ENCODE data around the gene PSMC5. TPM values are rescaled to one million over a fixed set of nuclear protein-coding genes. Genes with fewer than 3 reads are reported as not detected.

The PSMC5 gene
- total and polyA plus RNA-seq, 4 experiments from 2014 or later = 121 to 227 (median 155) TPM

DNA sequence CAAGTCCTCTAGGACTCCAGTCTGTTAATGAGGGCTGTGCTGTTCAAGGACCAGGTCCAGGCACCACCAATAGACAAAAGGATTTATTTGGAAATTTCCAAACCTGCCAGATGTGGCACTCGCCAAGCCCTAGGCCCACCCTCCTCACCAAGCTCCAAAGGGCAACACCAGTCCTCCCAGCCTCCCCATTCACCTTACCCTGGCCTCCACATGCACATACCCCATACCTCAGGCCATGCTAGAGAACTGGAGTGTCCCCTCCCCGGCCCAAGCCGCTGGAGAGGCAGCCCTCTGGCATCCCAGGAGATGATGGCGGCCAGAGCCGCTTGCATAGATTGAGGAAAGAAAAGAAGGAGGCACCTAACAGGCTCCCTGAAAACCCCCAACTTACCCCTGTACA, 4.8 kb downstream of the PSMC5 start:
- ChIA-PET POLR2A (ENCODE audit: partially characterized antibody) (interaction anchor here (0.9 to 12.7 kb wide), 5 partner anchors 7 to 314 kb away, joined by 4 to 129 read pairs (median 93); partner anchors contain the start of genes CCDC47, DDX42 and SMARCD2), CTCF (ENCODE audit: partially characterized antibody) (interaction anchor here (1.2 to 5.3 kb wide), 3 partner anchors 8 to 59 kb away, joined by 4 to 37 read pairs (median 21); partner anchors contain the start of genes CCDC47 and DDX42)
- Mint-ChIP-seq H3K27ac (peak overlapping the region; percentile 55 to 84 (median 72)), H3K9me3 (peaks cover 0 to 3% (median 0%) of the 10 kb centered on the region in 8 donors), H3K4me3 (peak overlapping the region in 7 of 8 donors; percentile 21 to 71 (median 36)), H3K4me1 (peaks cover 43 to 76% (median 60%) of the 10 kb centered on the region in 4 donors), H3K27me3 (no peaks in the 10 kb centered on the region), H3K36me3 (peaks cover 47 to 91% of the 10 kb centered on the region in 2 donors)
- Histone ChIP-seq H3K27ac (ENCODE audit: low read depth, low read length) (peak overlapping the region; percentile 4), H3K27me3 (ENCODE audit: insufficient read depth, low read length) (no peaks in the 10 kb centered on the region), H3K36me3 (ENCODE audit: insufficient read depth, low read length) (peaks cover 78% of the 10 kb centered on the region), H3K4me1 (ENCODE audit: insufficient read depth, low read length) (peaks cover 63% of the 10 kb centered on the region), H3K4me3 (ENCODE audit: low read length in 2 of 2) (no peak overlapping the region), H3K9me3 (ENCODE audit: control insufficient read depth in 1 of 2, low read length in 2 of 2) (no peaks in the 10 kb centered on the region)
- intact Hi-C loops (cut with micrococcal nuclease) = no loop called here
- DNase-seq = no peak

- intact Hi-C loops (cut with micrococcal nuclease) = no loop called here
- H3K36me3 Mint-ChIP-seq = peaks cover 42 to 88% of the 10 kb centered on the region in 2 donors
- H3K27me3 Mint-ChIP-seq = no peaks in the 10 kb centered on the region
- peaks cover 79% of the 10 kb centered on the region for H3K36me3 ChIP-seq (ENCODE audit: insufficient read depth, low read length)
- H3K4me1 Mint-ChIP-seq = peaks cover 43 to 72% (median 58%) of the 10 kb centered on the region in 4 donors
- H3K4me3 Mint-ChIP-seq = peak overlapping the region in 3 of 8 donors; percentile 3 to 26 (median 21)
- H3K4me1 ChIP-seq (ENCODE audit: insufficient read depth, low read length) = peaks cover 68% of the 10 kb centered on the region
- no peaks in the 10 kb centered on the region for H3K9me3 ChIP-seq (ENCODE audit: control insufficient read depth in 1 of 2, low read length in 2 of 2)
- peak overlapping the region in 6 of 7 donors; percentile 55 to 84 (median 70) for H3K27ac Mint-ChIP-seq
- no peak for DNase-seq
- no peak overlapping the region for H3K4me3 ChIP-seq (ENCODE audit: low read length in 2 of 2)
- no peaks in the 10 kb centered on the region for H3K9me3 Mint-ChIP-seq
- no peak overlapping the region for H3K27ac ChIP-seq (ENCODE audit: low read depth, low read length)
- ChIA-PET CTCF (ENCODE audit: partially characterized antibody) (interaction anchor here (1.1 to 5.3 kb wide), 4 partner anchors 7 to 33 kb away, joined by 3 to 37 read pairs (median 12); no protein-coding TSS in a partner anchor), POLR2A (ENCODE audit: partially characterized antibody) (interaction anchor here (0.5 to 12.7 kb wide), 6 partner anchors 7 to 314 kb away, joined by 4 to 129 read pairs (median 50); partner anchors contain the start of gene SMARCD2)
- no peaks in the 10 kb centered on the region for H3K27me3 ChIP-seq (ENCODE audit: insufficient read depth, low read length)
Observed at GRCh38 chr17:63832455-63832854, 5.2 kb downstream of the PSMC5 start.

DNA sequence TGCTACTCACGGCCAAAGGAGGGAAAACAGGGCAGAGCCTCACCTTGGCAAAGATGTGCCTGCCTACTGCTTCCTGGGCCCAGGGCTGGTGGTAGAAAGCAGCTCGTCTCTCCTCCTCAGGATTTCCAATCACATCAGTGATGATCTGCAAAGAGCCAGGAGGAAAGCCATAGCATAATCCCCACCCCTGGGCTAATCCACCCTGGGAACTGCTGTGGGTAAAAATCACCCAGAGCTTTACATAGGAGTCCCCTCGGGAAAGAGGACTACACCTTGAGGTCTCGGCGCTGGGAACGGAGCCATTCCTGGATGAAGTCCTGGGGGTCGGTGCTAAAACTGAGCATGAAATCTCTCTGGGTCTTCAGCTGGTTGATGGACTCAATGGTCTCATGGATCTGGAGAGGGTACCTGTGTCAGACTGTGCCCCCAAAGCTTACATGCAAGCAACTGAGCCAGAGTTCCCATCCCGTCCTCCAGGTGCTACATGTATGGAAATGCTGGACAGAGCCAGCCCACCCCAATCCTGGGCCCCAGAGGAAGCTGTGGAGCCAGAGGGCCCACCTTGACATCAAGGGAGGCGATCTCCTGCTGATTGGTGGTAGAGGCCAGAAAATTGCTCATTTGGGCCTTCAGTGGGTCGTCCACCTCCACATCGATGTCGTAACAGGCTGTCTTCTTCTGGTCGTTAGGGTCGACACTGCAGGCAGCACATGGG, 6.0 kb downstream of the PSMC5 start:
- Histone ChIP-seq H3K4me3 (ENCODE audit: low read length in 2 of 2) (no peak overlapping the region), H3K27ac (ENCODE audit: low read depth, low read length) (no peak overlapping the region), H3K4me1 (ENCODE audit: insufficient read depth, low read length) (peaks cover 69% of the 10 kb centered on the region), H3K9me3 (ENCODE audit: control insufficient read depth in 1 of 2, low read length in 2 of 2) (no peaks in the 10 kb centered on the region), H3K36me3 (ENCODE audit: insufficient read depth, low read length) (peaks cover 79% of the 10 kb centered on the region), H3K27me3 (ENCODE audit: insufficient read depth, low read length) (no peaks in the 10 kb centered on the region)
- peaks cover 42 to 83% of the 10 kb centered on the region in 2 donors for H3K36me3 Mint-ChIP-seq
- H3K4me1 Mint-ChIP-seq = peaks cover 41 to 71% (median 54%) of the 10 kb centered on the region in 4 donors
- ChIA-PET POLR2A (ENCODE audit: partially characterized antibody) (interaction anchor here (0.5 to 12.7 kb wide), 6 partner anchors 9 to 158 kb away, joined by 3 to 129 read pairs (median 6); partner anchors contain the start of genes CCDC47, DDX42 and SMARCD2), CTCF (ENCODE audit: partially characterized antibody) (interaction anchor here (0.7 to 4.4 kb wide), 7 partner anchors 7 to 136 kb away, joined by 3 to 21 read pairs (median 4); no protein-coding TSS in a partner anchor)
- peak overlapping the region in 1 of 7 donors; percentile 55 for H3K27ac Mint-ChIP-seq
- no peak overlapping the region for H3K4me3 Mint-ChIP-seq
- DNase-seq = no peak
- H3K9me3 Mint-ChIP-seq = no peaks in the 10 kb centered on the region
- intact Hi-C loops (cut with micrococcal nuclease) = no loop called here
- H3K27me3 Mint-ChIP-seq = no peaks in the 10 kb centered on the region

GRCh38 chr17:63833741-63834373, 6.6 kb downstream of the PSMC5 start:
- no peaks in the 10 kb centered on the region for H3K9me3 ChIP-seq (ENCODE audit: control insufficient read depth in 1 of 2, low read length in 2 of 2)
- no peaks in the 10 kb centered on the region for H3K27me3 ChIP-seq (ENCODE audit: insufficient read depth, low read length)
- H3K4me1 ChIP-seq (ENCODE audit: insufficient read depth, low read length) = peaks cover 69% of the 10 kb centered on the region
- Mint-ChIP-seq H3K27me3 (no peaks in the 10 kb centered on the region), H3K4me3 (no peak overlapping the region), H3K27ac (peak overlapping the region in 2 of 7 donors; percentile 13 to 35), H3K9me3 (no peaks in the 10 kb centered on the region), H3K36me3 (peaks cover 42 to 77% of the 10 kb centered on the region in 2 donors), H3K4me1 (peaks cover 36 to 71% (median 51%) of the 10 kb centered on the region in 4 donors)
- CTCF ChIA-PET (ENCODE audit: partially characterized antibody) = interaction anchor here (0.7 to 3.0 kb wide), 13 partner anchors 7 to 408 kb away, joined by 3 to 12 read pairs (median 4); no protein-coding TSS in a partner anchor
- intact Hi-C loops (cut with micrococcal nuclease) = no loop called here
- POLR2A ChIA-PET (ENCODE audit: partially characterized antibody) = interaction anchor here (0.7 to 12.7 kb wide), 8 partner anchors 8 to 159 kb away, joined by 3 to 129 read pairs (median 6); partner anchors contain the start of genes CCDC47, DDX42 and SMARCD2
- H3K27ac ChIP-seq (ENCODE audit: low read depth, low read length) = no peak overlapping the region
- peaks cover 78% of the 10 kb centered on the region for H3K36me3 ChIP-seq (ENCODE audit: insufficient read depth, low read length)
- no peak overlapping the region for H3K4me3 ChIP-seq (ENCODE audit: low read length in 2 of 2)
- DNase-seq = no peak

GRCh38 chr17:63834431-63835166, 7.4 kb downstream of the PSMC5 start:
- intact Hi-C loops (cut with micrococcal nuclease) = loop anchor here (1.0 kb wide), 1 partner anchor 136 kb away; no protein-coding TSS in a partner anchor
- ChIA-PET POLR2A (ENCODE audit: partially characterized antibody) (interaction anchor here (1.2 to 12.7 kb wide), 7 partner anchors 7 to 138 kb away, joined by 3 to 129 read pairs (median 6); partner anchors contain the start of genes DDX42, LIMD2 and SMARCD2), CTCF (ENCODE audit: partially characterized antibody) (interaction anchor here (0.7 to 3.0 kb wide), 14 partner anchors 8 to 409 kb away, joined by 3 to 12 read pairs (median 4); no protein-coding TSS in a partner anchor)
- peaks cover 34 to 71% (median 49%) of the 10 kb centered on the region in 4 donors for H3K4me1 Mint-ChIP-seq
- peak; percentile 51 to 82 (median 62) for DNase-seq
- Histone ChIP-seq H3K27me3 (ENCODE audit: insufficient read depth, low read length) (no peaks in the 10 kb centered on the region), H3K4me1 (ENCODE audit: insufficient read depth, low read length) (peaks cover 69% of the 10 kb centered on the region), H3K4me3 (ENCODE audit: low read length in 2 of 2) (no peak overlapping the region), H3K36me3 (ENCODE audit: insufficient read depth, low read length) (peaks cover 71% of the 10 kb centered on the region), H3K27ac (ENCODE audit: low read depth, low read length) (no peak overlapping the region), H3K9me3 (ENCODE audit: control insufficient read depth in 1 of 2, low read length in 2 of 2) (no peaks in the 10 kb centered on the region)
- H3K9me3 Mint-ChIP-seq = no peaks in the 10 kb centered on the region
- peaks cover 39 to 74% of the 10 kb centered on the region in 2 donors for H3K36me3 Mint-ChIP-seq
- peak overlapping the region; percentile 75 to 89 (median 83) for H3K27ac Mint-ChIP-seq
- no peaks in the 10 kb centered on the region for H3K27me3 Mint-ChIP-seq
- peak overlapping the region in 1 of 8 donors; percentile 23 for H3K4me3 Mint-ChIP-seq

- Histone ChIP-seq H3K4me3 (ENCODE audit: low read length in 2 of 2) (no peak overlapping the region), H3K27ac (ENCODE audit: low read depth, low read length) (no peak overlapping the region), H3K36me3 (ENCODE audit: insufficient read depth, low read length) (peaks cover 64% of the 10 kb centered on the region), H3K4me1 (ENCODE audit: insufficient read depth, low read length) (peaks cover 69% of the 10 kb centered on the region), H3K9me3 (ENCODE audit: control insufficient read depth in 1 of 2, low read length in 2 of 2) (no peaks in the 10 kb centered on the region), H3K27me3 (ENCODE audit: insufficient read depth, low read length) (no peaks in the 10 kb centered on the region)
- no peak overlapping the region for H3K4me3 Mint-ChIP-seq
- H3K27me3 Mint-ChIP-seq = no peaks in the 10 kb centered on the region
- POLR2A ChIA-PET (ENCODE audit: partially characterized antibody) = interaction anchor here (0.7 to 12.7 kb wide), 7 partner anchors 9 to 185 kb away, joined by 3 to 129 read pairs (median 5); partner anchors contain the start of genes DDX42, LIMD2 and SMARCD2
- peaks cover 33 to 67% of the 10 kb centered on the region in 2 donors for H3K36me3 Mint-ChIP-seq
- CTCF ChIA-PET (ENCODE audit: partially characterized antibody) = interaction anchor here (0.7 to 3.0 kb wide), 11 partner anchors 8 to 409 kb away, joined by 3 to 12 read pairs (median 4); no protein-coding TSS in a partner anchor
- DNase-seq = no peak
- intact Hi-C loops (cut with micrococcal nuclease) = loop anchor here (1.0 kb wide), 1 partner anchor 137 kb away; no protein-coding TSS in a partner anchor
- H3K9me3 Mint-ChIP-seq = no peaks in the 10 kb centered on the region
- H3K4me1 Mint-ChIP-seq = peaks cover 29 to 66% (median 44%) of the 10 kb centered on the region in 4 donors
- H3K27ac Mint-ChIP-seq = peak overlapping the region in 6 of 7 donors; percentile 70 to 89 (median 82)
Observed at GRCh38 chr17:63835167-63835720, 8.0 kb downstream of the PSMC5 start.

Data from CD4-positive, alpha-beta memory T cell (primary cell).